Loucy (cell line): Measurements from ENCODE around the gene SEL1L3.

Experiments
- EZH2phosphoT487 ChIP-seq: fragments of 200-600 bp; IDR thresholded peaks from 2 replicates; pipeline ENCODE4 v1.6.1; 2018; ENCODE audit warnings: antibody characterized with exemption, mild to moderate bottlenecking, moderate library complexity, borderline replicate concordance
- TF ChIP-seq, protein P1 (sequence below): fragments of 200-600 bp; sonication (generic); conservative IDR thresholded peaks from 2 replicates; pipeline ENCODE4 v1.5.1; 2014; ENCODE audit warnings: mild to moderate bottlenecking, antibody characterized with exemption, low read length

DNA sequence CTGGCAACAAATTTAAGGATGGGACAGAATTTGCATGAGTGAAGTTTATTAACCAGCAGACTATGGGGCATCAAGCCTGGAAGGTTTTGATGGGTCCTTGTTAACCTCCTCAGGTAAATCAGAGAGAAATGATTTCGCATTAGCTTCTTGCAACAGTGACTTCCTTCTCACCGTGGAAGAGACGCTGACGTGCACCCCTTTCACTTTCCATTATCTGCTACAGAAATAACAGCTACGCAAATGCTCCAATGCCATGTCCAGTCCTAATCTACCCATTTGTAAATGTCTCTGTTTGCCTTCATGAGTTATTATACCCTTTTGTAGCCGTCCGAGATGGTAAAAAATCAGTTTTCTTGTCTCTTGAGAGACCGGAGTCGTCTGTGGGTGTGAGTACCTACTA lies 106.9 kb downstream of the SEL1L3 start:
- TF ChIP-seq, protein P1, sequence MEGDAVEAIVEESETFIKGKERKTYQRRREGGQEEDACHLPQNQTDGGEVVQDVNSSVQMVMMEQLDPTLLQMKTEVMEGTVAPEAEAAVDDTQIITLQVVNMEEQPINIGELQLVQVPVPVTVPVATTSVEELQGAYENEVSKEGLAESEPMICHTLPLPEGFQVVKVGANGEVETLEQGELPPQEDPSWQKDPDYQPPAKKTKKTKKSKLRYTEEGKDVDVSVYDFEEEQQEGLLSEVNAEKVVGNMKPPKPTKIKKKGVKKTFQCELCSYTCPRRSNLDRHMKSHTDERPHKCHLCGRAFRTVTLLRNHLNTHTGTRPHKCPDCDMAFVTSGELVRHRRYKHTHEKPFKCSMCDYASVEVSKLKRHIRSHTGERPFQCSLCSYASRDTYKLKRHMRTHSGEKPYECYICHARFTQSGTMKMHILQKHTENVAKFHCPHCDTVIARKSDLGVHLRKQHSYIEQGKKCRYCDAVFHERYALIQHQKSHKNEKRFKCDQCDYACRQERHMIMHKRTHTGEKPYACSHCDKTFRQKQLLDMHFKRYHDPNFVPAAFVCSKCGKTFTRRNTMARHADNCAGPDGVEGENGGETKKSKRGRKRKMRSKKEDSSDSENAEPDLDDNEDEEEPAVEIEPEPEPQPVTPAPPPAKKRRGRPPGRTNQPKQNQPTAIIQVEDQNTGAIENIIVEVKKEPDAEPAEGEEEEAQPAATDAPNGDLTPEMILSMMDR = no peak
- no peak for TF ChIP-seq EZH2phosphoT487
